IMR-90 (cell line): ENCODE data around the gene SERHL2. TPM values are rescaled to one million over a fixed set of nuclear protein-coding genes. Genes with fewer than 3 reads are reported as not detected.

ENCODE experiments used
- ATAC-seq: fragments of 200-7000 bp; cut with Tn5 transposase; 2 replicates; pipeline ENCODE4 v1.9.1; 2020; ENCODE audit warnings: low read depth, mild to moderate bottlenecking, moderate library complexity
- BruUV-seq: library from RNA; stranded (reverse); fragments of 400-500 nt; replicated peaks from 2 replicates; lab custom pipeline; 2021; lab: Mats Ljungman, UMichigan
- CTCF ChIA-PET: fragments of 300-600 bp; formaldehyde crosslinking; extraction: SDS; loops from one replicate; lab custom pipeline; 2021; ENCODE audit warnings: antibody characterized with exemption; lab: Yijun Ruan, JAX
- POLR2A ChIA-PET: fragments of 300-600 bp; sonication (Branson Sonifier 250); formaldehyde crosslinking; loops from one replicate; lab custom pipeline; 2022; ENCODE audit warnings: antibody characterized with exemption; ENCODE audit not compliant: unreplicated experiment; lab: Charles Lee
- DNase-seq: peaks from one replicate; pipeline ENCODE4 v3.0.0; 2013
- H2AFZ ChIP-seq: replicated peaks from 2 replicates; pipeline ENCODE3; 2013; ENCODE audit warnings: low read length, mild to moderate bottlenecking; ENCODE audit not compliant: poor library complexity
- H2AK5ac ChIP-seq: 2 replicates; pipeline ENCODE4 v1.6.1; 2013; ENCODE audit warnings: low read depth, low read length, inconsistent platforms
- H2AK9ac ChIP-seq: replicated peaks from 2 replicates; pipeline ENCODE3; 2013; ENCODE audit warnings: mild to moderate bottlenecking, low read depth, low read length, moderate library complexity; ENCODE audit not compliant: poor library complexity
- H2BK120ac ChIP-seq: 2 replicates; pipeline ENCODE4 v1.6.1; 2013; ENCODE audit warnings: low read depth, low read length, inconsistent platforms
- H2BK15ac ChIP-seq: 3 replicates; pipeline ENCODE4 v1.6.1; 2013; ENCODE audit warnings: low read depth, low read length, inconsistent platforms
- H2BK20ac ChIP-seq: 2 replicates; pipeline ENCODE4 v1.6.1; 2013; ENCODE audit warnings: low read depth, mild to moderate bottlenecking, inconsistent platforms, low read length, moderate library complexity
- H2BK5ac ChIP-seq: 2 replicates; pipeline ENCODE4 v1.6.1; 2013; ENCODE audit warnings: mild to moderate bottlenecking, low read depth, low read length, inconsistent platforms; ENCODE audit not compliant: poor library complexity, severe bottlenecking
- H3K14ac ChIP-seq: replicated peaks from 2 replicates; pipeline ENCODE4 v1.6.1; 2013; ENCODE audit warnings: low read depth, low read length, inconsistent platforms
- H3K18ac ChIP-seq: 2 replicates; pipeline ENCODE4 v1.6.1; 2013; ENCODE audit warnings: low read depth, low read length, control low read depth
- H3K23ac ChIP-seq: 2 replicates; pipeline ENCODE4 v1.6.1; 2013; ENCODE audit warnings: low read depth, low read length, inconsistent platforms
- H3K27ac ChIP-seq: 2 replicates; pipeline ENCODE4 v1.5.1; 2013; ENCODE audit warnings: mild to moderate bottlenecking, control low read depth, low read length; ENCODE audit not compliant: insufficient read depth
- H3K27me3 ChIP-seq: 2 replicates; pipeline ENCODE4 v1.6.1; 2013; ENCODE audit warnings: low read length; ENCODE audit not compliant: control insufficient read depth, insufficient read depth
- H3K36me3 ChIP-seq: 2 replicates; pipeline ENCODE4 v1.6.1; 2013; ENCODE audit warnings: low read length, mixed read lengths; ENCODE audit not compliant: control insufficient read depth, insufficient read depth
- H3K4ac ChIP-seq: 2 replicates; pipeline ENCODE4 v1.6.1; 2013; ENCODE audit warnings: low read depth, low read length, inconsistent platforms
- H3K4me1 ChIP-seq: 2 replicates; pipeline ENCODE4 v1.6.1; 2013; ENCODE audit warnings: low read length, mixed read lengths; ENCODE audit not compliant: control insufficient read depth, insufficient read depth
- H3K4me2 ChIP-seq: 2 replicates; pipeline ENCODE4 v1.6.1; 2013; ENCODE audit warnings: low read depth, mild to moderate bottlenecking, control low read depth, low read length, moderate library complexity
- H3K4me3 ChIP-seq: 2 replicates; pipeline ENCODE4 v1.5.1; 2013; ENCODE audit warnings: low read depth, mild to moderate bottlenecking, control low read depth, low read length, moderate library complexity; ENCODE audit not compliant: insufficient read depth
- H3K56ac ChIP-seq: 2 replicates; pipeline ENCODE4 v1.6.1; 2013; ENCODE audit warnings: low read length, inconsistent platforms; ENCODE audit not compliant: insufficient read depth; ENCODE audit errors: extremely low read depth
- H3K79me1 ChIP-seq, 2 experiments: 2 replicates each; pipeline ENCODE4 v1.6.1; 2013; ENCODE audit warnings: low read length in 2 of 2, inconsistent platforms in 1 of 2, low read depth in 1 of 2
- H3K9ac ChIP-seq: 2 replicates; pipeline ENCODE4 v1.6.1; 2013; ENCODE audit warnings: low read depth, low read length, control low read depth
- H3K9me1 ChIP-seq: 2 replicates; pipeline ENCODE4 v1.6.1; 2013; ENCODE audit warnings: low read length, inconsistent platforms; ENCODE audit not compliant: insufficient read depth
- H3K9me3 ChIP-seq: 2 replicates; pipeline ENCODE4 v1.6.1; 2013; ENCODE audit warnings: low read length; ENCODE audit not compliant: control insufficient read depth, insufficient read depth
- H4K20me1 ChIP-seq: 2 replicates; pipeline ENCODE4 v1.6.1; 2013; ENCODE audit warnings: low read length, inconsistent platforms; ENCODE audit not compliant: insufficient read depth
- H4K5ac ChIP-seq: 2 replicates; pipeline ENCODE4 v1.6.1; 2013; ENCODE audit warnings: mild to moderate bottlenecking, low read depth, low read length, control low read depth
- H4K8ac ChIP-seq, 2 experiments: 2 replicates each; pipeline ENCODE4 v1.6.1; 2013; ENCODE audit warnings: low read depth in 2 of 2, low read length in 2 of 2, control low read depth in 1 of 2, inconsistent platforms in 1 of 2
- H4K91ac ChIP-seq: 2 replicates; pipeline ENCODE4 v1.6.1; 2013; ENCODE audit warnings: low read depth, low read length, inconsistent platforms; ENCODE audit not compliant: insufficient read depth
- FOS ChIP-seq: fragments of 150-350 bp; IDR thresholded peaks from 2 replicates; pipeline ENCODE4 v1.6.1; 2016; ENCODE audit warnings: low read depth, low read length
- MAFK ChIP-seq: IDR thresholded peaks from 2 replicates; pipeline ENCODE4 v1.6.1; 2012; ENCODE audit warnings: low read depth, low read length, improper control_type of control experiment
- POLR2A ChIP-seq: IDR thresholded peaks from 2 replicates; pipeline ENCODE4 v1.6.1; 2012; ENCODE audit warnings: mild to moderate bottlenecking, low read depth, low read length
- RFX5 ChIP-seq: IDR thresholded peaks from 2 replicates; pipeline ENCODE4 v1.8.0; 2012; ENCODE audit warnings: low read depth, mild to moderate bottlenecking, low read length, moderate library complexity
- SMC3 ChIP-seq: fragments of 150-350 bp; IDR thresholded peaks from 2 replicates; pipeline ENCODE4 v1.6.1; 2016; ENCODE audit warnings: low read depth, mild to moderate bottlenecking, antibody characterized with exemption, low read length, moderate library complexity
- USF2 ChIP-seq: fragments of 150-350 bp; IDR thresholded peaks from 2 replicates; pipeline ENCODE4 v1.6.1; 2017; ENCODE audit warnings: mild to moderate bottlenecking, antibody characterized with exemption, low read length, low read depth
- WGBS, 2 experiments: methylation state at CpG; one replicate each; pipeline versions ENCODE4 v1.1.5 to v1.1.7; 2013; ENCODE audit warnings: missing lambda C conversion rate in 2 of 2; ENCODE audit not compliant: insufficient read length in 1 of 2; ENCODE audit errors: extremely low coverage in 2 of 2; 5-methylcytosine and 5-hydroxymethylcytosine counted together
- dilution Hi-C: fragments of 300-500 bp; cut with HindIII; formaldehyde crosslinking; loops from one replicate; pipeline ENCODE4 v1.14.3; 2018; ENCODE audit warnings: low sequenced_read_pairs; ENCODE audit not compliant: unreplicated experiment
- in situ Hi-C: fragments of 300-500 bp; cut with MboI; formaldehyde crosslinking; loops from 3 replicates; pipeline ENCODE4 v1.14.3; 2019; ENCODE audit warnings: low sequenced_read_pairs, inconsistent platforms, mixed read lengths
- intact Hi-C: fragments of 100-400 bp; cut with micrococcal nuclease; formaldehyde crosslinking; loops from 2 replicates; pipeline ENCODE4 v1.10.0; 2022
- polyA plus RNA-seq, 3 experiments: library from polyadenylated mRNA; depleted of rRNA; stranded (reverse); fragments of >200 nt; gene quantifications; 2 replicates each; pipeline ENCODE4 v1.2.3, GENCODE V29; 2012; ENCODE audit warnings: low replicate concordance in 1 of 3
- total RNA-seq: library from RNA; depleted of rRNA; stranded (reverse); fragments of >200 nt; gene quantifications from 2 replicates; pipeline ENCODE4 v1.2.3, GENCODE V29; 2012

Gene SERHL2
- total and polyA plus RNA-seq, 2 of the 4 experiments (the other 2 are of a cell fraction), result 4.5 to 5.0 TPM

GRCh38 chr22:42586381-42586780, 32.6 kb downstream of the SERHL2 start:
- no peak overlapping the region for H2BK120ac ChIP-seq
- peaks cover 0 to 11% of the 10 kb centered on the region in 2 experiments; a peak in 3 of 4 replicates for H3K79me1 ChIP-seq
- no peak overlapping the region for H4K8ac ChIP-seq
- dilution Hi-C loops (no loop called here), intact Hi-C loops (no loop called here), in situ Hi-C loops (no loop called here)
- peaks cover 53% of the 10 kb centered on the region for H3K36me3 ChIP-seq
- no peak overlapping the region for H3K56ac ChIP-seq
- WGBS, 2 experiments, result no CpG with 5 or more reads among the region's 4 CpGs
- H4K5ac ChIP-seq, result no peak overlapping the region
- H3K9me3 ChIP-seq, result no peaks in the 10 kb centered on the region
- H2AK9ac ChIP-seq, result no peak overlapping the region
- no peaks in the 10 kb centered on the region for H4K20me1 ChIP-seq
- H3K23ac ChIP-seq, result no peak overlapping the region
- H2BK15ac ChIP-seq, result no peak overlapping the region
- no peak overlapping the region for H2AFZ ChIP-seq
- no peaks in the 10 kb centered on the region for H3K9me1 ChIP-seq
- H2BK20ac ChIP-seq, result no peak overlapping the region
- no peak for ATAC-seq
- TF ChIP-seq FOS (no peak), USF2 (no peak), RFX5 (no peak), MAFK (no peak), POLR2A (no peak), SMC3 (no peak)
- H3K4ac ChIP-seq, result no peak overlapping the region
- ChIA-PET CTCF (no interaction called here), POLR2A (no interaction called here)
- H3K4me1 ChIP-seq, result peaks cover 3% of the 10 kb centered on the region; the same call in 1 of the 2 replicates
- no peak overlapping the region for H2AK5ac ChIP-seq
- no peaks in the 10 kb centered on the region for H3K27me3 ChIP-seq
- no peak overlapping the region for H3K18ac ChIP-seq
- no peak overlapping the region for H3K4me3 ChIP-seq
- no peak overlapping the region for H2BK5ac ChIP-seq
- BruUV-seq, result no TSS peak
- no peak overlapping the region for H3K27ac ChIP-seq
- no peak overlapping the region for H3K9ac ChIP-seq
- H3K4me2 ChIP-seq, result no peak overlapping the region
- H4K91ac ChIP-seq, result no peak overlapping the region
- H3K14ac ChIP-seq, result no peak overlapping the region
- no peak for DNase-seq
